Heart left ventricle (tissue), 16 donors: ENCODE results near the gene ERLEC1. TPM values are rescaled to one million over a fixed set of nuclear protein-coding genes. Genes with fewer than 3 reads are reported as not detected.
"Not testable (repeated sequence)": the region's sequence is repeated elsewhere in the genome, so short reads cannot be mapped to it uniquely, and the experiment has no call there.

ENCODE experiments used
- ATAC-seq, 4 donors: fragments of 200-7000 bp; cut with Tn5 transposase; one replicate each; pipeline ENCODE4 v1.9.1; 2020 to 2022; ENCODE audit warnings: moderate library complexity in 4 of 4, mild to moderate bottlenecking in 3 of 4, moderate number of reproducible peaks in 1 of 4
- DNase-seq, 5 donors: peaks; one replicate each; pipeline ENCODE4 v3.0.0-alpha.2; 2020
- H3K27ac ChIP-seq, 12 donors: fragments of 200-600 bp; sonication (generic) in 4 of 12; one replicate each; pipeline versions ENCODE4 v1.5.0 to v1.8.0; 2016 to 2022; ENCODE audit warnings: mild to moderate bottlenecking in 2 of 12
- H3K27me3 ChIP-seq, 9 donors: fragments of 200-600 bp; sonication (generic) in 2 of 9; one replicate each; pipeline versions ENCODE4 v1.5.1 to v1.8.0; 2016 to 2022; ENCODE audit warnings: mild to moderate bottlenecking in 3 of 9
- H3K36me3 ChIP-seq, 9 donors: fragments of 200-600 bp; sonication (generic) in 2 of 9; one replicate each; pipeline versions ENCODE4 v1.5.0 to v1.8.0; 2018 to 2022; ENCODE audit warnings: mild to moderate bottlenecking in 2 of 9
- H3K4me1 ChIP-seq, 12 donors: fragments of 200-600 bp; sonication (generic) in 4 of 12; one replicate each; pipeline versions ENCODE4 v1.5.0 to v1.8.0; 2016 to 2022; ENCODE audit warnings: mild to moderate bottlenecking in 3 of 12
- H3K4me3 ChIP-seq, 12 donors: fragments of 200-600 bp; sonication (generic) in 4 of 12; one replicate each; pipeline versions ENCODE4 v1.5.0 to v1.8.0; 2017 to 2022; ENCODE audit warnings: mild to moderate bottlenecking in 9 of 12, moderate library complexity in 4 of 12
- H3K9me3 ChIP-seq, 12 donors: fragments of 200-600 bp; sonication (generic) in 4 of 12; one replicate each; pipeline versions ENCODE4 v1.5.0 to v1.8.0; 2016 to 2022; ENCODE audit warnings: mild to moderate bottlenecking in 1 of 12
- POLR2A ChIP-seq, 2 donors: fragments of 450-650 bp; IDR thresholded peaks; one replicate each; pipeline ENCODE4 v1.6.1; 2017; ENCODE audit warnings: antibody characterized with exemption in 2 of 2, mild to moderate bottlenecking in 2 of 2, moderate library complexity in 2 of 2
- WGBS, 4 donors: extraction: QIAGEN DNeasy Blood & Tissue Kit in 2 of 4; methylation state at CpG; one replicate each; pipeline versions ENCODE4 v1.1.5 to v1.1.7; 2013 to 2018; 5-methylcytosine and 5-hydroxymethylcytosine counted together
- intact Hi-C, 10 donors: fragments of 100-400 bp; cut with DNase I; formaldehyde crosslinking; loops; one replicate each; pipeline versions ENCODE4 v1.11.1 to v1.14.2; 2022
- polyA plus RNA-seq, 2 donors: library from polyadenylated mRNA; stranded (reverse); fragments of 200-250 nt; gene quantifications; one replicate each; pipeline ENCODE4 v1.2.3, GENCODE V29; 2013
- total RNA-seq, 9 donors: library from RNA; depleted of rRNA in 2 of 9; stranded (reverse); fragments of >200 nt in 2 of 9; fragmentation: NEBNext Ultra II Directional in 3 of 9; extraction: Animal tissue kit (Norgen Biotek cat#: 25700) in 3 of 9; gene quantifications; one replicate each; pipeline versions ENCODE4 v1.1.0 to v1.2.4, GENCODE V29; 2016 to 2023
- TF ChIP-seq, protein P1 (sequence below), 12 donors: fragments of 200-600 bp; sonication (generic) in 4 of 12; IDR thresholded peaks; one replicate each; pipeline versions ENCODE4 v1.5.0 to v1.8.0; 2018 to 2022; ENCODE audit warnings: antibody characterized with exemption in 12 of 12, mild to moderate bottlenecking in 5 of 12
- donor health status: ischemic (EF 13 %, LVEDD 7.1; RV severe dilation, severe dysfunction).
- donor health status: healthy with polysubstance abuse.
- donor health status: DM: no; HTN: yes; CAD: no.
- donor health status: DM: no; HTN: no; CAD: no.
- donor health status: ischemic (EF 25% LVEDD 6.9; RV normal size, moderate dysfunction).
- donor health status: ischemic (EF 25% LVEDD 5.7; RV mildly dilated, moderate dysfunction).
- donor health status: healthy.
- donor health status: DM: yes; HTN: yes; CAD: no.
- donor health status: ischemic (EF 35%, LVEDD 5.7; RV mildly dilated, moderate dysfunction).
- donor health status: nonischemic (EF 11% LVEDD 7.7; RV severe dilation, severe dysfunction).
- donor health status: DM: yes; HTN: yes; CAD: no.
- donor health status: PGD.
- donor health status: ischemic (EF 29% LVEDD 5.4; RV normal size, mild dysfunction).
- donor health status: nonischemic (EF 23%, LVEDD 6.1; RV moderate dilation, normal function).

The ERLEC1 gene
- total and polyA plus RNA-seq, 11 donors = 14.6 to 63.6 (median 42.7) TPM

DNA sequence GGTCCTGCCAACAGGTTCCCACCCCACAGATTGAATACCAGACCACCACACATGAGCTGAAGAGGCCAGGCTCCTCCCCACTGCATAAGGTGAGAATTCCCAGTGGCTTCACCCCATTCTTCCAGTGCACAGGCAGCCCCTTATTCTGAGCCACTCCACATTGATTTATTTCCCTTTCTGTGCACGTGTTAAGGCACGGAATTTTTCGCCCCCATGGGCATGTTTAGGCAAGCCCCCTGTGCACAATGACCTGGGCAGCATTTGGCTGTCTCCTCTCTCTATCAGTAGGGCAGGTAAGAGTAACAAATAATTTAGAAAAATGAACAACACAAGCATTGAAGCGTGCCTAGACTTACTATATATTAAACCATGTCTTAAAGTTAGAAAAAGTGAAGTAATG, 34.5 kb upstream of the ERLEC1 start:
- TF ChIP-seq POLR2A (IDR thresholded peaks at IDR 0.05) = no peak
- TF ChIP-seq, protein P1, sequence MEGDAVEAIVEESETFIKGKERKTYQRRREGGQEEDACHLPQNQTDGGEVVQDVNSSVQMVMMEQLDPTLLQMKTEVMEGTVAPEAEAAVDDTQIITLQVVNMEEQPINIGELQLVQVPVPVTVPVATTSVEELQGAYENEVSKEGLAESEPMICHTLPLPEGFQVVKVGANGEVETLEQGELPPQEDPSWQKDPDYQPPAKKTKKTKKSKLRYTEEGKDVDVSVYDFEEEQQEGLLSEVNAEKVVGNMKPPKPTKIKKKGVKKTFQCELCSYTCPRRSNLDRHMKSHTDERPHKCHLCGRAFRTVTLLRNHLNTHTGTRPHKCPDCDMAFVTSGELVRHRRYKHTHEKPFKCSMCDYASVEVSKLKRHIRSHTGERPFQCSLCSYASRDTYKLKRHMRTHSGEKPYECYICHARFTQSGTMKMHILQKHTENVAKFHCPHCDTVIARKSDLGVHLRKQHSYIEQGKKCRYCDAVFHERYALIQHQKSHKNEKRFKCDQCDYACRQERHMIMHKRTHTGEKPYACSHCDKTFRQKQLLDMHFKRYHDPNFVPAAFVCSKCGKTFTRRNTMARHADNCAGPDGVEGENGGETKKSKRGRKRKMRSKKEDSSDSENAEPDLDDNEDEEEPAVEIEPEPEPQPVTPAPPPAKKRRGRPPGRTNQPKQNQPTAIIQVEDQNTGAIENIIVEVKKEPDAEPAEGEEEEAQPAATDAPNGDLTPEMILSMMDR (IDR thresholded peaks at IDR 0.05) = no peak
- Histone ChIP-seq H3K4me1 (peaks cover 0 to 11% (median 0%) of the 10 kb centered on the region in 12 donors), H3K27me3 (no peaks in the 10 kb centered on the region), H3K9me3 (peaks cover 0 to 14% (median 3%) of the 10 kb centered on the region in 12 donors), H3K27ac (no peak overlapping the region), H3K4me3 (no peak overlapping the region), H3K36me3 (peaks cover 0 to 41% (median 23%) of the 10 kb centered on the region in 9 donors)
- ATAC-seq = no peak
- WGBS, 4 donors = 90 to 95% (median 94%) methylated on average over 4 of the region's 4 CpGs
- intact Hi-C loops = no loop called here
- no peak for DNase-seq

DNA sequence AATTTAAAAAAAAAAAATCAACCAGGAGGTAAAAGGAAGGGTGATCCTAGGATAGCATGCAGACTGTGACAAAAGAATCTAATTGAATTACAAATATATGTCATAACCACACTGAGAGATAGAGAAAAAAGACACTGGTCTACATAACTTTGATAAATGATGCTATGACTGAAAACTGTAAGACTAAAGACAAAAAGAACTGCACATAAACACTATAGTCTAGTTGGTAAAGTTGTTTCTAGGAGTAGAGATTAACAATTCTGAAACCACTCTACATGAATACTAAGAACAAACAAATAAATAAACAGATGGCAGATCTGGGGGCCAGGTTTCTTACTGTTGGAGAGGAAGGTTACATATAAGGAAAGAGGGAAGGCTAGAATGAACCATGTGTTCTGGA, 33.8 kb upstream of the ERLEC1 start:
- intact Hi-C loops = no loop called here
- Histone ChIP-seq H3K9me3 (peaks cover 0 to 19% (median 3%) of the 10 kb centered on the region in 12 donors), H3K27ac (no peak overlapping the region), H3K36me3 (peaks cover 0 to 40% (median 16%) of the 10 kb centered on the region in 9 donors), H3K4me3 (no peak overlapping the region), H3K27me3 (no peaks in the 10 kb centered on the region), H3K4me1 (peaks cover 0 to 11% (median 0%) of the 10 kb centered on the region in 12 donors)
- no peak for DNase-seq
- TF ChIP-seq POLR2A (IDR thresholded peaks at IDR 0.05) = no peak
- TF ChIP-seq, protein P1 (IDR thresholded peaks at IDR 0.05) = no peak
- no peak for ATAC-seq

DNA sequence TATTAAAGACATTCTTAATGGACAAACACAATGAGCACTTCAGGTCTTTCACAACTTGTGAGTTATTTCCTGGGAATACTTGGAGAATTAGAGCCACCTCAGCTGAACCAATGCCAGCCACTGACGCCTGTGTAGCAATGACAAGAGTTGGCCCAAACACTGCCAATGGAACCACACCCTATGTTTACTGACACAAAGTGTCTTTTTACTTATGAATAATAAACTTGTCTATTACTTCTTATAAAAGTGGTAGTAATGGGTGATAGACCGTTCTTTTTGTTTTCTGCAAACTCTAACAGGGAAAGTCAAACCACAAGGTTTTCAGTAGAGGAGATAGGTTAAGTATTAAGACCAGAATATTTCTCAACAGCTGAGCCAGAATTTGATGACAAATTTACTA, 31.7 kb upstream of the ERLEC1 start:
- no peak for ATAC-seq
- H3K4me3 ChIP-seq = no peak overlapping the region
- TF ChIP-seq, protein P1 (IDR thresholded peaks at IDR 0.05) = no peak
- no peak for TF ChIP-seq POLR2A (IDR thresholded peaks at IDR 0.05)
- intact Hi-C loops = no loop called here
- peaks cover 0 to 19% (median 3%) of the 10 kb centered on the region in 12 donors for H3K9me3 ChIP-seq
- peak in 2 of 5 donors; percentile 37 to 46 for DNase-seq
- WGBS, 4 donors = 68 to 76% (median 72%) methylated on average over 2 of the region's 2 CpGs
- H3K4me1 ChIP-seq = peaks cover 0 to 7% (median 0%) of the 10 kb centered on the region in 12 donors
- no peaks in the 10 kb centered on the region for H3K27me3 ChIP-seq
- H3K27ac ChIP-seq = no peak overlapping the region
- H3K36me3 ChIP-seq = peaks cover 0 to 40% (median 6%) of the 10 kb centered on the region in 9 donors

DNA sequence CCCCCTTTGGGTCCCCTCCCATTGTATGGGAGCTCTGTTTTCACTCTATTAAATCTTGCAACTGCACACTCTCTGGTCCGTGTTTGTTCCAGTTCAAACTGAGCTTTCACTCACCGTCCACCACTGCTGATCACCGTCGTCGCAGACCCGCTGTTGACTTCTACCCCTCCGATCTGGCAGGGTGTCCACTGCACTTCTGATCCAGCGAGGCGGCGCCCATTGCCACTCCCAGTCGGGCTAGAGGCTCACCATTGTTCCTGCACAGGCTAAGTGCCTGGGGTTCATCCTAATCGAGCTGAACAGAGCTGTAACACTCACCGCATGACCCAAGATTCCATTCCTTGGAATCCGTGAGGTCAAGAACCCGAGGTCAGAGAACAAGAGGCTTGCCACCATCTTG, 30.2 kb upstream of the ERLEC1 start:
- Histone ChIP-seq H3K4me1 (no peaks in the 10 kb centered on the region), H3K9me3 (peaks cover 0 to 19% (median 3%) of the 10 kb centered on the region in 12 donors), H3K27ac (no peak overlapping the region), H3K27me3 (no peaks in the 10 kb centered on the region), H3K4me3 (no peak overlapping the region), H3K36me3 (peaks cover 0 to 36% (median 6%) of the 10 kb centered on the region in 9 donors)
- intact Hi-C loops = no loop called here
- DNase-seq (no peak), ATAC-seq (no peak)
- 98 to 99% (median 98%) methylated on average over 14 to 15 of the region's 15 CpGs for WGBS, 4 donors
- TF ChIP-seq, protein P1 (IDR thresholded peaks at IDR 0.05) = no peak
- TF ChIP-seq POLR2A (IDR thresholded peaks at IDR 0.05) = no peak

DNA sequence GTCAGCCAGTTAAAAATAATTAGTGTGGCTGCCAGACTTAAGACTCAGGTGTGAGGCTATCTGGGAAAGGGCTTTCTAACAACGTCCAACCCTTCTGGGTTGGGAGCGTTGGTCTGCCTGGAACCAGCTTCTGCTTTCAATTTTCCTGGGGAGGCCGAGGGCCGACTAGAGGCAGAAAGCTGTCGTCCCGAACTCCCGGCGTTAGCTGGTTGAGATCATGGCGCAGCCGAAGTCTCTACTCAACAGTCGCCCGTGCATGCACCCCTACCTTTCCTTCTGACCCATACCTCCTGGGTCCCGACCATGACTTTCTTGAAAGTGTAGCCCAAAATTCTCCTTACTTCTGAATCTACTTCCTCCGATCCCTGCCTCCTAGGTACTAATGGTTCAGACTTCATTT, 29.6 kb upstream of the ERLEC1 start:
- H3K9me3 ChIP-seq = peaks cover 0 to 19% (median 3%) of the 10 kb centered on the region in 12 donors
- H3K4me3 ChIP-seq, H3K27me3 ChIP-seq, ATAC-seq, H3K27ac ChIP-seq, DNase-seq, H3K4me1 ChIP-seq, intact Hi-C loops: not testable (repeated sequence)
- H3K36me3 ChIP-seq = peaks cover 0 to 41% (median 9%) of the 10 kb centered on the region in 9 donors
- WGBS, 4 donors = 98 to 99% (median 98%) methylated on average over 14 of the region's 14 CpGs
